ENCODE results near the gene SNRPA. TPM values are rescaled to one million over a fixed set of nuclear protein-coding genes. Genes with fewer than 3 reads are reported as not detected.

The SNRPA gene
- total RNA-seq, 1 donor, result 20.6 TPM

DNA sequence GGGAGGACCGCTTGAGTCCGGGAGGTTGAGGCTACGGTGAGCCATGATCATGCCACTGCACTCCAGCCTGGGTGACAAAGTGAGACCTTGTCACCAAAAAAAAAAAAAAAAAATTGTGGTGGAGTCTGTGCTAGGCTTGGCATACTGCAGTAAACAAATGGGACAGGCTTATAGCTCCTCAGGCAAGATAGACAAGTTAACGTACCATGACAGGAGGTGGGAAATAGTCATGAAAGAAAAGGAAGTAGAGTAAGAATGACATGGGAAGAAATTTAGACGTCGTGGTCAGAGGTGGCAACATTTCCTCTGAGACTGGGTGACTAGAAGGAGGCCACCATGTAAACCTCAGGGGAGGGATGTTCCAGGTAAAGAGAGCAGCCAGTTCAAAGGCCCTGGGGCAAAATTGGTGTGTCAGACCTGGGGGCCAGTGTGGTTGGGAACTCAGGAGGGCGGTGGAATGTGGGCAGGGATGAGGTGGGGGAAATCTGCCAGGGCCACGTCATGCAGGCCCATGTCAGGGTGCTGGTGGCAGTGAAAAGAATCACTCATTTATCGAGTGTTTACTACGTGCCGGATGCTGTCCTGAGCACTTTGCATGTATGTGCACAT lies 5.6 kb downstream of the SNRPA start:
- H3K27me3 ChIP-seq (ENCODE audit: insufficient read depth, low read length), result no peaks in the 10 kb centered on the region
- H3K4me2 ChIP-seq (ENCODE audit: insufficient read depth, low read length), result no peak overlapping the region
- no peak overlapping the region for H3K4me3 ChIP-seq (ENCODE audit: insufficient read depth, low read length)
- peaks cover 51% of the 10 kb centered on the region for H3K36me3 ChIP-seq (ENCODE audit: insufficient read depth, low read length)
- no peak overlapping the region for H3K27ac ChIP-seq (ENCODE audit: low read depth, low read length)
- TF ChIP-seq, protein P1, sequence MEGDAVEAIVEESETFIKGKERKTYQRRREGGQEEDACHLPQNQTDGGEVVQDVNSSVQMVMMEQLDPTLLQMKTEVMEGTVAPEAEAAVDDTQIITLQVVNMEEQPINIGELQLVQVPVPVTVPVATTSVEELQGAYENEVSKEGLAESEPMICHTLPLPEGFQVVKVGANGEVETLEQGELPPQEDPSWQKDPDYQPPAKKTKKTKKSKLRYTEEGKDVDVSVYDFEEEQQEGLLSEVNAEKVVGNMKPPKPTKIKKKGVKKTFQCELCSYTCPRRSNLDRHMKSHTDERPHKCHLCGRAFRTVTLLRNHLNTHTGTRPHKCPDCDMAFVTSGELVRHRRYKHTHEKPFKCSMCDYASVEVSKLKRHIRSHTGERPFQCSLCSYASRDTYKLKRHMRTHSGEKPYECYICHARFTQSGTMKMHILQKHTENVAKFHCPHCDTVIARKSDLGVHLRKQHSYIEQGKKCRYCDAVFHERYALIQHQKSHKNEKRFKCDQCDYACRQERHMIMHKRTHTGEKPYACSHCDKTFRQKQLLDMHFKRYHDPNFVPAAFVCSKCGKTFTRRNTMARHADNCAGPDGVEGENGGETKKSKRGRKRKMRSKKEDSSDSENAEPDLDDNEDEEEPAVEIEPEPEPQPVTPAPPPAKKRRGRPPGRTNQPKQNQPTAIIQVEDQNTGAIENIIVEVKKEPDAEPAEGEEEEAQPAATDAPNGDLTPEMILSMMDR (IDR thresholded peaks at IDR 0.05; ENCODE audit: extremely low read depth, low read depth, low read length), result no peak
- H3K79me2 ChIP-seq (ENCODE audit: insufficient read depth, low read length), result peaks cover 66% of the 10 kb centered on the region
- no peaks in the 10 kb centered on the region for H3K9me3 ChIP-seq (ENCODE audit: low read depth, low read length)
- peaks cover 27% of the 10 kb centered on the region for H4K20me1 ChIP-seq (ENCODE audit: insufficient read depth, low read length)
- H3K4me1 ChIP-seq (ENCODE audit: insufficient read depth, low read length), result peaks cover 13% of the 10 kb centered on the region
- no peak overlapping the region for H2AFZ ChIP-seq (ENCODE audit: low read length)
- DNase-seq (ENCODE audit: insufficient read length, low spot score, missing footprints), result no peak

- Histone ChIP-seq H3K79me2 (ENCODE audit: insufficient read depth, low read length) (peaks cover 49% of the 10 kb centered on the region), H2AFZ (ENCODE audit: low read length) (no peak overlapping the region), H3K4me3 (ENCODE audit: insufficient read depth, low read length) (no peak overlapping the region), H3K4me2 (ENCODE audit: insufficient read depth, low read length) (no peak overlapping the region), H3K27me3 (ENCODE audit: insufficient read depth, low read length) (no peaks in the 10 kb centered on the region), H3K9me3 (ENCODE audit: low read depth, low read length) (no peaks in the 10 kb centered on the region), H4K20me1 (ENCODE audit: insufficient read depth, low read length) (peaks cover 27% of the 10 kb centered on the region), H3K27ac (ENCODE audit: low read depth, low read length) (no peak overlapping the region), H3K4me1 (ENCODE audit: insufficient read depth, low read length) (peaks cover 6% of the 10 kb centered on the region), H3K36me3 (ENCODE audit: insufficient read depth, low read length) (peaks cover 70% of the 10 kb centered on the region)
- TF ChIP-seq, protein P1 (IDR thresholded peaks at IDR 0.05; ENCODE audit: extremely low read depth, low read depth, low read length), result no peak
- no peak for DNase-seq (ENCODE audit: insufficient read length, low spot score, missing footprints)
Observed at GRCh38 chr19:40758491-40758890, 7.5 kb downstream of the SNRPA start.

- Histone ChIP-seq H3K79me2 (ENCODE audit: insufficient read depth, low read length) (peaks cover 42% of the 10 kb centered on the region), H3K4me1 (ENCODE audit: insufficient read depth, low read length) (peaks cover 4% of the 10 kb centered on the region), H3K27me3 (ENCODE audit: insufficient read depth, low read length) (no peaks in the 10 kb centered on the region), H4K20me1 (ENCODE audit: insufficient read depth, low read length) (peaks cover 25% of the 10 kb centered on the region), H3K36me3 (ENCODE audit: insufficient read depth, low read length) (peaks cover 75% of the 10 kb centered on the region), H3K27ac (ENCODE audit: low read depth, low read length) (no peak overlapping the region), H3K4me3 (ENCODE audit: insufficient read depth, low read length) (no peak overlapping the region), H2AFZ (ENCODE audit: low read length) (no peak overlapping the region), H3K9me3 (ENCODE audit: low read depth, low read length) (no peaks in the 10 kb centered on the region), H3K4me2 (ENCODE audit: insufficient read depth, low read length) (no peak overlapping the region)
- TF ChIP-seq, protein P1 (IDR thresholded peaks at IDR 0.05; ENCODE audit: extremely low read depth, low read depth, low read length), result no peak
- no peak for DNase-seq (ENCODE audit: insufficient read length, low spot score, missing footprints)
Observed at GRCh38 chr19:40759352-40759751, 8.3 kb downstream of the SNRPA start.

DNA sequence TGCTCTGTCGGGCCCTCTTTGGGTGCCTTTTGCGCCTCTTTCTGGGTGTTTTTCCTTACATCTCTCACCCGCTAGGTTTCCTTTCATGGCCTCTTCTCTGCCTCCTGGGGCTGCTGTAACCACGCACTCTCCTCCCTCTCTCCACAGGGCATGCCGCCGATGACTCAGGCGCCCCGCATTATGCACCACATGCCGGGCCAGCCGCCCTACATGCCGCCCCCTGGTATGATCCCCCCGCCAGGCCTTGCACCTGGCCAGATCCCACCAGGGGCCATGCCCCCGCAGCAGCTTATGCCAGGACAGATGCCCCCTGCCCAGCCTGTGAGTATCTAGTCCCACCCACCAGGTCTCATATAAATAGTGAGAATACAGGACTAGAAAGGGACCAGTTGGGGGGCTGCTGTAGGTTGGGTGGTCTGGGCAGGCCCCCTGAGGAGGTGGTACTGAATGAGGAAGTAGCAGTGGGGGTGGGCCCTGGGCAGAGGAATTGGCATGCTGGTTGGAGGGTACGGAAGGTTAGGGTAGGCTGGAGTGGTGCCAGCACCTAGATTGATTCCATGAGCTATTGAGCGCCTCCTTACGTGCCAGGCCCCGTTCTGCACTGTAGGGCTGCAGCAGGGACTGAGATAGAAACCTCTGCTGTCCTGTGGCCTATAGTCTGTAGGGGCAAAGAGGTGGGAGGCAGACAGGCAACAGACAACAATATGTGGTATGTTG lies 11.9 kb downstream of the SNRPA start:
- H3K27ac ChIP-seq (ENCODE audit: low read depth, low read length), result no peak overlapping the region
- no peak overlapping the region for H3K4me3 ChIP-seq (ENCODE audit: insufficient read depth, low read length)
- peaks cover 74% of the 10 kb centered on the region for H3K36me3 ChIP-seq (ENCODE audit: insufficient read depth, low read length)
- no peak overlapping the region for H2AFZ ChIP-seq (ENCODE audit: low read length)
- TF ChIP-seq, protein P1 (IDR thresholded peaks at IDR 0.05; ENCODE audit: extremely low read depth, low read depth, low read length), result no peak
- H3K4me1 ChIP-seq (ENCODE audit: insufficient read depth, low read length), result no peaks in the 10 kb centered on the region
- peak; percentile 57 for DNase-seq (ENCODE audit: insufficient read length, low spot score, missing footprints)
- H3K9me3 ChIP-seq (ENCODE audit: low read depth, low read length), result no peaks in the 10 kb centered on the region
- no peaks in the 10 kb centered on the region for H4K20me1 ChIP-seq (ENCODE audit: insufficient read depth, low read length)
- H3K79me2 ChIP-seq (ENCODE audit: insufficient read depth, low read length), result peaks cover 9% of the 10 kb centered on the region
- H3K4me2 ChIP-seq (ENCODE audit: insufficient read depth, low read length), result no peak overlapping the region
- H3K27me3 ChIP-seq (ENCODE audit: insufficient read depth, low read length), result no peaks in the 10 kb centered on the region
